DOHH2 (cell line): ENCODE results near the gene OXLD1.

Experiments used
- H3F3A ChIP-seq: fragments of 200-600 bp; sonication (generic), shearing (Covaris generic); 2 replicates; pipeline ENCODE4 v1.6.0; 2016; ENCODE audit warnings: antibody characterized with exemption, mild to moderate bottlenecking; ENCODE audit not compliant: control insufficient read depth, insufficient read depth
- H3K27ac ChIP-seq: fragments of 200-600 bp; sonication (generic); 2 replicates; pipeline ENCODE4 v1.5.1; 2014; ENCODE audit warnings: low read depth, mild to moderate bottlenecking, low read length, moderate library complexity
- H3K27me3 ChIP-seq: fragments of 200-600 bp; sonication (generic); 2 replicates; pipeline ENCODE4 v1.6.1; 2014; ENCODE audit warnings: mild to moderate bottlenecking, low read length, mixed read lengths; ENCODE audit not compliant: control insufficient read depth
- H3K36me3 ChIP-seq: fragments of 200-600 bp; sonication (generic); 2 replicates; pipeline ENCODE4 v1.6.1; 2014; ENCODE audit warnings: mild to moderate bottlenecking, low read length, moderate library complexity, mixed read lengths; ENCODE audit not compliant: control insufficient read depth
- H3K4me1 ChIP-seq: fragments of 200-600 bp; sonication (generic); 2 replicates; pipeline ENCODE4 v1.6.1; 2014; ENCODE audit warnings: mild to moderate bottlenecking, low read length, mixed read lengths; ENCODE audit not compliant: control insufficient read depth
- H3K4me2 ChIP-seq: fragments of 200-600 bp; sonication (generic); 2 replicates; pipeline ENCODE4 v1.6.0; 2014; ENCODE audit warnings: mild to moderate bottlenecking, low read length, moderate library complexity
- H3K4me3 ChIP-seq: fragments of 200-600 bp; sonication (generic); 2 replicates; pipeline ENCODE4 v1.5.1; 2014; ENCODE audit warnings: mild to moderate bottlenecking, low read length, mixed read lengths
- H3K79me2 ChIP-seq: fragments of 200-600 bp; sonication (generic); 2 replicates; pipeline ENCODE4 v1.6.1; 2014; ENCODE audit warnings: mild to moderate bottlenecking, low read length, mixed read lengths; ENCODE audit not compliant: control insufficient read depth
- H3K9me2 ChIP-seq: fragments of 200-600 bp; sonication (generic); replicated peaks from 2 replicates; pipeline ENCODE4 v1.6.1; 2014; ENCODE audit warnings: mild to moderate bottlenecking, low read length, mixed read lengths; ENCODE audit not compliant: control insufficient read depth
- H3K9me3 ChIP-seq: fragments of 200-600 bp; sonication (generic); 2 replicates; pipeline ENCODE4 v1.6.1; 2014; ENCODE audit warnings: antibody characterized with exemption, low read length, mixed read lengths; ENCODE audit not compliant: control insufficient read depth, insufficient read depth
- H4K20me1 ChIP-seq: fragments of 200-600 bp; sonication (generic); 2 replicates; pipeline ENCODE4 v1.6.0; 2014; ENCODE audit warnings: low read depth, mild to moderate bottlenecking, antibody characterized with exemption, low read length, moderate library complexity; ENCODE audit not compliant: control insufficient read depth, insufficient read depth
- EZH2phosphoT487 ChIP-seq: fragments of 200-600 bp; sonication (generic); IDR thresholded peaks from 2 replicates; pipeline ENCODE4 v1.6.1; 2017; ENCODE audit warnings: borderline replicate concordance, mild to moderate bottlenecking, antibody characterized with exemption, low read length, moderate library complexity, mixed read lengths
- TF ChIP-seq, protein P1 (sequence below): fragments of 200-600 bp; sonication (generic); IDR thresholded peaks from one replicate; pipeline ENCODE4 v1.5.1; 2014; ENCODE audit warnings: antibody characterized with exemption, mild to moderate bottlenecking, low read depth, low read length; ENCODE audit not compliant: poor library complexity, severe bottlenecking

The OXLD1 gene

DNA sequence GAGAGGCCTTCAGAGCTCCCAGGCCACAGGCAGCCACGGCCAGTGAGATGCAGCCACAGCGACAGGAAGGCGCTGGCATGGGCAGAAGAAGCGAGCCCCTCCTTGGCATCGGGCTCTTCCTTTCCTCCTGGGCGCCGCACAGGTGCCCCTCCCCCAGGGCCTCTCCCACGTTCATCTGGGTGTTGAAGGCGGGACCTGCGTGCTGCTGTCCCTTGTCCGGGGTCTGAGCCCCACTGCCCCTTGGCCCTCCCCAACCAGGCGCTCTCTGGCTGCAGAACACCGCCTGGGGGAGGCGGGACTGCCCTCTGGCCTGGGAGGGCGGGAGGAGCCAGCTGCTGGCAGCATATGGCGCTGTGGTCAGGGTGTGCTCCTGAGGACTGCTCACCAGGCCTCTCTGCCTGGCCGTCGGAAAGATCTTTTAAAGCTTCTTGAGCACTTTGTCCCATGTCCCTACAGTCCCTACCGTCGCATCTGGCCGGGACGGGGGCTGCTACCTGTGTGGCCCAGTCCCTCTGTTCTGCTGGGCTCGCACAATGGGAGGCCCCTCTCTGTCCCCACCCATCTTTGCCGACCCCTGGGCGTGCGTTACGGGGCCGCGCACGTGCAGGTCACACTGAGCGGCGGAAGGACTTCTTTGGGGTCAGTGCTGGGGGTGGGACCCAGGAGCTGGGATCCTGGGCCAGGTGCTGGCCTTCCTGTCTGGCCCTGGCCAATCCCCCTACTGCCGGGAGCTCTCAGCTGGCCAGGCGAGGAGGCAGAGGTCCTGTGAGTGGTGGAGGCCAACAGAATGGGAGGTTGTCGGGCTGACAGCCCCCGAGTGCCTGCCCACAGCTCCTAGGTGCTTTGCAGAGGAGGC is 47.4 kb upstream of the OXLD1 start:
- H3K4me1 ChIP-seq = peaks cover 34% of the 10 kb centered on the region
- peaks cover 36% of the 10 kb centered on the region for H3K36me3 ChIP-seq
- H4K20me1 ChIP-seq = no peaks in the 10 kb centered on the region
- H3K27me3 ChIP-seq = no peaks in the 10 kb centered on the region
- H3K9me3 ChIP-seq = no peaks in the 10 kb centered on the region
- TF ChIP-seq, protein P1, sequence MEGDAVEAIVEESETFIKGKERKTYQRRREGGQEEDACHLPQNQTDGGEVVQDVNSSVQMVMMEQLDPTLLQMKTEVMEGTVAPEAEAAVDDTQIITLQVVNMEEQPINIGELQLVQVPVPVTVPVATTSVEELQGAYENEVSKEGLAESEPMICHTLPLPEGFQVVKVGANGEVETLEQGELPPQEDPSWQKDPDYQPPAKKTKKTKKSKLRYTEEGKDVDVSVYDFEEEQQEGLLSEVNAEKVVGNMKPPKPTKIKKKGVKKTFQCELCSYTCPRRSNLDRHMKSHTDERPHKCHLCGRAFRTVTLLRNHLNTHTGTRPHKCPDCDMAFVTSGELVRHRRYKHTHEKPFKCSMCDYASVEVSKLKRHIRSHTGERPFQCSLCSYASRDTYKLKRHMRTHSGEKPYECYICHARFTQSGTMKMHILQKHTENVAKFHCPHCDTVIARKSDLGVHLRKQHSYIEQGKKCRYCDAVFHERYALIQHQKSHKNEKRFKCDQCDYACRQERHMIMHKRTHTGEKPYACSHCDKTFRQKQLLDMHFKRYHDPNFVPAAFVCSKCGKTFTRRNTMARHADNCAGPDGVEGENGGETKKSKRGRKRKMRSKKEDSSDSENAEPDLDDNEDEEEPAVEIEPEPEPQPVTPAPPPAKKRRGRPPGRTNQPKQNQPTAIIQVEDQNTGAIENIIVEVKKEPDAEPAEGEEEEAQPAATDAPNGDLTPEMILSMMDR = no peak
- TF ChIP-seq EZH2phosphoT487 = no peak
- H3K27ac ChIP-seq = no peak overlapping the region
- peaks cover 17% of the 10 kb centered on the region for H3F3A ChIP-seq
- H3K9me2 ChIP-seq = no peaks in the 10 kb centered on the region
- H3K79me2 ChIP-seq = peaks cover 35% of the 10 kb centered on the region
- peak overlapping the region; percentile 83 for H3K4me3 ChIP-seq
- H3K4me2 ChIP-seq = peak overlapping the region; percentile 68

DNA sequence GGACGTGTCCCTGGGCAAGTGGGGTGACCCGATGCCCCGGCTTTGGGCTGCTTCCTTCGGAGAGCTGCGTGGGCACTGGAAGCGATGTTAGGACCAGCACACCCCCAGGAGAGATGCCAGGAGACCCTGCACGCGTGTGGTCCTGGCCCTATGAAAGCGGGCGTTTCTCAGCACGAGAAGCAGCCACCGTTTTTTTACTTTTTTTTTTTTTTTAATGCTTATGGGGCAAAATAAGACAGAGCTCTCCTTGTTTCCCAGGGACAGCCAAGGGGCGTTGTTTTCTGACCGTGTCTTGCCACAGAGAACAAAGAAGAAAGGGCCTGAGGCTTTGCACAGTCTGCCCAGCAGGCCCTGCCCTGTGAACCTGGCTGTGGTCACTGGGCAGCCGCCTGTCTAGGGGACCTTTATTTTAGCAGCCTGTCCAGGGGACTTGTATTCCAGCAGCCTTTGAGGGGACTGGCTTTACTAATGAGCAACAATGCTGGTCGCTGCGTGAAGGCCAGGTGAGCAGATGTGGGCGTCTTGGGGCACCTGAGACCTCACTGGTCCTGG is 46.7 kb upstream of the OXLD1 start:
- Histone ChIP-seq H3K9me2 (no peaks in the 10 kb centered on the region), H3K36me3 (peaks cover 42% of the 10 kb centered on the region), H3K27ac (no peak overlapping the region; the same call in 1 of the 2 replicates), H3F3A (peaks cover 21% of the 10 kb centered on the region), H3K4me1 (peaks cover 34% of the 10 kb centered on the region), H3K4me2 (peak overlapping the region; percentile 68), H3K27me3 (no peaks in the 10 kb centered on the region), H3K9me3 (no peaks in the 10 kb centered on the region), H4K20me1 (no peaks in the 10 kb centered on the region), H3K4me3 (peak overlapping the region; percentile 83), H3K79me2 (peaks cover 35% of the 10 kb centered on the region)
- TF ChIP-seq EZH2phosphoT487 = no peak
- TF ChIP-seq, protein P1 = no peak

DNA sequence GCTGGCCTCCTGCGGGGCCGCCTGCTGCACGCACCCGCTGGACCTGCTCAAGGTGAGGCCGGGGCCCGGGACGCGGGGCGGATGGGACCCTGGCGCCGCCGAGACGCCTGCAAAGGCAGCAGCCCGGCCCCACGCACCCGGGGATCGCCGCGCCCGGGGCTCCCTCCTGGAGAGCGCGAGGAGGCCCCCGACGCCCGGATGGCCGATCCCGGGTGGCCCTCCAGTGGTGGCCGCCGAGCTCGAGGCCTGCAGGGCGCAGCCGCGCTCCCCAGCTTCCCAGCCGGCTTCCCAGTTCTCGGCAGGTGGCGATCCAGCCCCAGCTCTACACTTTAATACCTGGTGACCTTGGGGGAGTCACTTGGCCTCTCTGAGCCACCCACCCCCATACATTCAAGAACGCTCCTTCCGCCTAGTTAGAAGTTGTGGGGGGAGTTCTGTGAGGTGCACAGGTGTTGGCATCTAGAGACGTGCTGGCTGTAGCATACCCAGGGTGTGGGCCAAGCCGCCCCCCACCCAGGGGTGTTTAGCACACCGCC is 46.1 kb upstream of the OXLD1 start:
- TF ChIP-seq, protein P1 = no peak
- peak overlapping the region; percentile 38 for H3K27ac ChIP-seq

More for the DNA sequence above, 46.1 kb upstream of the OXLD1 start:
- peaks cover 39% of the 10 kb centered on the region for H3K79me2 ChIP-seq
- H3K4me1 ChIP-seq = peaks cover 34% of the 10 kb centered on the region
- H3K4me3 ChIP-seq = peak overlapping the region; percentile 83
- H3F3A ChIP-seq = peaks cover 21% of the 10 kb centered on the region
- H3K4me2 ChIP-seq = peak overlapping the region; percentile 68
- H3K9me3 ChIP-seq = no peaks in the 10 kb centered on the region
- no peaks in the 10 kb centered on the region for H3K27me3 ChIP-seq
- no peaks in the 10 kb centered on the region for H3K9me2 ChIP-seq
- peaks cover 45% of the 10 kb centered on the region for H3K36me3 ChIP-seq
- no peaks in the 10 kb centered on the region for H4K20me1 ChIP-seq
